Effector memory CD4-positive, alpha-beta T cell (primary cell): Measurements from ENCODE around the gene MAST3.

Experiments used
- DNase-seq, 3 donors: peaks; one replicate each; pipeline ENCODE4 v3.0.0-alpha.2; 2020
- H3K27ac ChIP-seq: 2 replicates; pipeline ENCODE4 v1.7.0; 2013; ENCODE audit warnings: mild to moderate bottlenecking, low read length, moderate library complexity; ENCODE audit not compliant: insufficient read depth, poor library complexity, severe bottlenecking
- H3K27me3 ChIP-seq: replicated peaks from 2 replicates; pipeline ENCODE4 v1.7.0; 2013; ENCODE audit warnings: mild to moderate bottlenecking, low read length; ENCODE audit not compliant: insufficient read depth, control insufficient read depth, poor library complexity, severe bottlenecking
- H3K36me3 ChIP-seq: 2 replicates; pipeline ENCODE4 v1.7.0; 2013; ENCODE audit warnings: mild to moderate bottlenecking, low read length, moderate library complexity; ENCODE audit not compliant: control insufficient read depth, insufficient read depth
- H3K4me1 ChIP-seq: 2 replicates; pipeline ENCODE4 v1.7.0; 2013; ENCODE audit warnings: low read length, mild to moderate bottlenecking; ENCODE audit not compliant: control insufficient read depth, insufficient read depth, poor library complexity, severe bottlenecking
- H3K4me3 ChIP-seq: 2 replicates; pipeline ENCODE4 v1.7.0; 2013; ENCODE audit warnings: low read length, low read depth, mild to moderate bottlenecking; ENCODE audit not compliant: insufficient read depth, poor library complexity, severe bottlenecking
- H3K9me3 ChIP-seq: 2 replicates; pipeline ENCODE4 v1.7.0; 2013; ENCODE audit warnings: mild to moderate bottlenecking, low read length, moderate library complexity; ENCODE audit not compliant: control insufficient read depth

Gene MAST3

DNA sequence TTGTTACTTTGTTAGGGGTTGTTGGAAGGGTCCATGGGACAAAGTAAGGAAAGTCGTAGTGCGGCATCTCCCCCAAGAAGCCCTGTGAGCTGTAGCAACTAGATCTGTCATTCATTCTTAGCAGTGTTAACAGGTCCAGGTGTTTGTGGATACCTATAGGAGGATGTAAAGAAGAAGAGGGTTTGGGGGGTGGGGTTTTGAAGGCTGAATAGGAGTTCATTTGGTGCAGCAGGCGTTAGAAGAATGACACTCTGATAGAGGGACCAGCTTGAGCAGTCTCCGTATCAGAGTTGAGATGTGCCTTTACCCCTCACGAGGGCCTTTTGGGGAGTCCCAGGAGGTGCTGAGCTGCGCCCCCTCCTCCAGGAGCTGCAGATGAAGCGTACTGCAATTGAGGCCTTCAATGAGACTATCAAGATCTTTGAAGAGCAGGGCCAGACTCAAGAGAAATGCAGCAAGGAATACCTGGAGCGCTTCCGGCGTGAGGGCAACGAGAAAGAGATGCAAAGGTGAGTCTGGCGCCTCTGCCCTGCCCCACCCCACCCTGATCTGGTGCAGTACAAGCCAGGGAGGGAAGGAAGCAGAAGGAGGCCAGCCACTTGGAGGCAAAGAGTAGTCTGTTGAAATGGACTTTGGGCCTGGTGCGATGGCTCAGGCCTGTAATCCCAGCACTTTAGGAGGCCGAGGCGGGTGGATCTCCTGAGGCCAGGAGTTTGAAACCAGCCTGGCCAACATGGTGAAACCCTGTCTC lies 68.4 kb downstream of the MAST3 start:
- H3K36me3 ChIP-seq, result peaks cover 11% of the 10 kb centered on the region

DNA sequence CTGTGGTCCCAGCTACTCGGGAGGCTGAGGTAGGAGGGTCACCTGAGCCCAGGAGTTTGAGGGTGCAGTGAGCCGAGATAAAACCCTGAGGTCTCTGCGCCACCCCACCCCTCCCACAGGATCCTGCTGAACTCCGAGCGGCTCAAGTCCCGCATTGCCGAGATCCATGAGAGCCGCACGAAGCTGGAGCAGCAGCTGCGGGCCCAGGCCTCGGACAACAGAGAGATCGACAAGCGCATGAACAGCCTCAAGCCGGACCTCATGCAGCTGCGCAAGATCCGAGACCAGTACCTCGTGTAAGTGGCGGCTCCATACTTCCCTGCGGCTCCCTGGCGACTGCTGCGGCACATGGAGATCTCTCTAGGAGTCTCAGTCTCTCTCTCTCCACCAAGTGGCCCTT lies 69.4 kb downstream of the MAST3 start:
- DNase-seq, result no peak
- no peaks in the 10 kb centered on the region for H3K9me3 ChIP-seq
- no peaks in the 10 kb centered on the region for H3K4me1 ChIP-seq
- no peak overlapping the region for H3K27ac ChIP-seq
- H3K27me3 ChIP-seq, result no peaks in the 10 kb centered on the region
- H3K4me3 ChIP-seq, result no peak overlapping the region
- H3K36me3 ChIP-seq, result peaks cover 11% of the 10 kb centered on the region

More for the DNA sequence above, 68.4 kb downstream of the MAST3 start:
- DNase-seq, result no peak
- H3K27ac ChIP-seq, result no peak overlapping the region
- no peaks in the 10 kb centered on the region for H3K27me3 ChIP-seq
- peaks cover under 1% of the 10 kb centered on the region for H3K4me1 ChIP-seq
- no peak overlapping the region for H3K4me3 ChIP-seq
- no peaks in the 10 kb centered on the region for H3K9me3 ChIP-seq

DNA sequence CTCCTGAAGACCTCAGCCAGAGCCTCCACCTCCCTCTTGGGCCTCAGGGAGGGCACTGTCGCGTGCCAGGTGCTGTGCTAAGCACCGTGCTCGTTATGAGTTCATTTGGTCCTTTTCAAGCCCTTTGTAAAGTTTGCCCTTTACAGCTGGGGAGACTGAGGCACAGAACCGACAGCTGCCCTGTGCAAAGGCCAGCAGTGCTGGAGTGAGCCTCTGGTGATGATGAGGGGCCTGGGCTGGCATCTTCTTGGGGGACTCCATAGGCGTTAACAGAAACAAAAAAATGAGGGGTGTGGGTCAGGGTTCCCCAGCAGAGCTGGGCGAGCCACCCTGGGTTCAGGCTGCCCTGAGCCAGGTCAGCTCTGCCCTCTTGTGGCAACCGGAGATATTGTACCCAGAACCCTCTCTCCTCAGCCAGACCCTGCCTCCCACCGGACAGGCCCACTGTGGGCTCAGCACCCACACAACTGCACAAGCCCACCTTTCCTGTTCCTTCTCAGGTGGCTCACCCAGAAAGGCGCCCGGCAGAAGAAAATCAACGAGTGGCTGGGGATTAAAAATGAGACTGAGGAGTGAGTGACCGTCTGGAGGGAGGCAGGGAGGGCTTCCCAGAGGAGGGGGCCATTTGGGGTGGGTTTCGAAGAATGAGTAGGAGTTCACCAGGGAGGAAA lies 70.5 kb downstream of the MAST3 start:
- DNase-seq, result peak in 2 of 3 donors; percentile 33
- H3K27me3 ChIP-seq, result no peaks in the 10 kb centered on the region
- H3K36me3 ChIP-seq, result peaks cover 7% of the 10 kb centered on the region
- no peak overlapping the region for H3K27ac ChIP-seq
- H3K4me3 ChIP-seq, result no peak overlapping the region
- H3K4me1 ChIP-seq, result no peaks in the 10 kb centered on the region
- no peaks in the 10 kb centered on the region for H3K9me3 ChIP-seq

DNA sequence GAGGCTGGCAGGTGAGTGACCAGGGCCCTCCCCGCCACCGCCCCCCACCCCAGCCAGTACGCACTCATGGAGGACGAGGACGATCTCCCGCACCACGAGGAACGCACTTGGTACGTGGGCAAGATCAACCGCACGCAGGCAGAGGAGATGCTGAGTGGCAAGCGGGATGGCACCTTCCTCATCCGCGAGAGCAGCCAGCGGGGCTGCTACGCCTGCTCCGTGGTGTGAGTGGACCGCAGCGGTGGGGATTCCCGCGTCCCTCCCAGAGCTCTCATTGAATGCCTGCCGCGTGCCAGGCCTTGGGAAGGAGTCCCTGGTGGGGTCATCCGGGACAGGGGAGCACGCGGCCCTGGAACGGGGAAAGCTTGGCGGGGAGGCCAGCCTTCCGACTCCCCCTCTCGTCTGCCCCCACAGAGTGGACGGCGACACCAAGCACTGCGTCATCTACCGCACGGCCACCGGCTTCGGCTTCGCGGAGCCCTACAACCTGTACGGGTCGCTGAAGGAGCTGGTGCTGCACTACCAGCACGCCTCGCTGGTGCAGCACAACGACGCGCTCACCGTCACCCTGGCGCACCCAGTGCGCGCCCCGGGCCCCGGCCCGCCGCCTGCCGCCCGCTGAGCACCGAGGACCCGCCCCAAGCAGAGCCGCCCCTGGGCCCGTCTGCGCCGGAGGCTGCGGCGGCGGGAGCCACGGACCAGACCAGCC lies 71.2 kb downstream of the MAST3 start:
- H3K27me3 ChIP-seq, result no peaks in the 10 kb centered on the region
- no peak for DNase-seq
- H3K27ac ChIP-seq, result no peak overlapping the region
- H3K4me3 ChIP-seq, result no peak overlapping the region
- H3K4me1 ChIP-seq, result peaks cover 4% of the 10 kb centered on the region
- no peaks in the 10 kb centered on the region for H3K9me3 ChIP-seq
- peaks cover 4% of the 10 kb centered on the region for H3K36me3 ChIP-seq

DNA sequence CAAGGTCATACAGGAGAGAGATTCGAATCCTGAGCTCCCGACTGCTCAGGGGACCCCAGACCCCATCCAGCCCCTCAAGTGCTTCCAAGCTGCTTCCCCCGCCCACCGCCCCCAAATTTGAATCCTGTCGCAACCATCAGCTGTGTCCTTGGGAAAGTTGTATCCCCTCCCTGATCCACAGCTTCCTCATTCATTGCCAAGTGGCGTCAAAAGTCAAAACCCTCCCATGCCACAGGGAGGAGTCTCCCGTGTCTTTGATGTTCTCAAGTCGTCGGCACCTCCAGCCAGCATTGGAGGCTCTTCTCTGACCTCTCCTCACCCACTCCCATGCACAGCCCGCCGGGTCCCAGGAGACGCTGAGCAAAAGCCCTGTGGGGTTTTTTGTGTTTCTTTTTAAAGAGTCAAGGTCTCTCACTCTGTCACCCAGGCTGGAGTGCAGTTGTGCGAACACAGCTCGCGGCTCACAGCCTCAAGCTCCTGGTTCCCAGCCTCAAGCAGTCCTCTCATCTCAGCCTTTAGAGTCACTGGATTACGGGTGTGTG lies 73.2 kb downstream of the MAST3 start:
- Histone ChIP-seq H3K27me3 (no peaks in the 10 kb centered on the region), H3K36me3 (peaks cover 3% of the 10 kb centered on the region), H3K27ac (no peak overlapping the region), H3K4me3 (no peak overlapping the region), H3K9me3 (no peaks in the 10 kb centered on the region), H3K4me1 (peaks cover 4% of the 10 kb centered on the region)
- no peak for DNase-seq

DNA sequence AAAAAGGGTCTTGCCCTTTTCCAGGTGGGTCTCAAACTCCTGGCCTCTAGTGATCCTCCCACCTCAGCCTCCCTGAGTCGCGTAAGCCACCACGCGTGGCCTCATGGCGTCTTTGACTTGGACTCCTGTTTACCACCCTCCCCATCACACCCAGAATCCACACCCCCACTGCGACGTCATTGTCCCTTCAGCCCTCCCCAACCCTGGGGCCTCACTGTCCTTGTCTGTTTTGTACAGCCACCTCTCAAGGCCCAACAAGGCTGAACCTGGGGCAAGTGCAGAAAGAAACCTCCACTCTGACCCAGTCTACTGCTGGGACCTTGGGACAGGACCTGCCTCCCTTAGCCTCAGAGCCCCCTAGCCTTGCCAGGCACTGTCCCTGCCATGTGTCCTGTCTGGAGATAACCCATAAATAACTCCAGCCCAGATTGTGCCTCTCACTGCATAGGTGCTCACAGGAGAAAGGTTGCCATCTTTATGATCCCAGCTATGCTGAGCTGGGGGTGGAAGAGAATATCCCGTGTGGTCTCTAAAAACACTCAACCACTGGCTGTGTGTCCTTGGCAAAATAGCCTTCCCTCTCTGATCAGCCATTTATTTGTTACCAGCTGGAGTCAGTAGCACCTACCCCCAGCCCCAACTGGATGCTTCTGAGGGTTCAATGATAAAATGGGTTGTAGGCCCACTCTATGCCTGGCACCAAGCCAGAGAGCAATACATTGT lies 74.2 kb downstream of the MAST3 start:
- H3K36me3 ChIP-seq, result no peaks in the 10 kb centered on the region
- H3K4me3 ChIP-seq, result no peak overlapping the region
- no peaks in the 10 kb centered on the region for H3K9me3 ChIP-seq
- DNase-seq, result no peak
- no peak overlapping the region for H3K27ac ChIP-seq
- H3K27me3 ChIP-seq, result no peaks in the 10 kb centered on the region
- H3K4me1 ChIP-seq, result peaks cover 4% of the 10 kb centered on the region

DNA sequence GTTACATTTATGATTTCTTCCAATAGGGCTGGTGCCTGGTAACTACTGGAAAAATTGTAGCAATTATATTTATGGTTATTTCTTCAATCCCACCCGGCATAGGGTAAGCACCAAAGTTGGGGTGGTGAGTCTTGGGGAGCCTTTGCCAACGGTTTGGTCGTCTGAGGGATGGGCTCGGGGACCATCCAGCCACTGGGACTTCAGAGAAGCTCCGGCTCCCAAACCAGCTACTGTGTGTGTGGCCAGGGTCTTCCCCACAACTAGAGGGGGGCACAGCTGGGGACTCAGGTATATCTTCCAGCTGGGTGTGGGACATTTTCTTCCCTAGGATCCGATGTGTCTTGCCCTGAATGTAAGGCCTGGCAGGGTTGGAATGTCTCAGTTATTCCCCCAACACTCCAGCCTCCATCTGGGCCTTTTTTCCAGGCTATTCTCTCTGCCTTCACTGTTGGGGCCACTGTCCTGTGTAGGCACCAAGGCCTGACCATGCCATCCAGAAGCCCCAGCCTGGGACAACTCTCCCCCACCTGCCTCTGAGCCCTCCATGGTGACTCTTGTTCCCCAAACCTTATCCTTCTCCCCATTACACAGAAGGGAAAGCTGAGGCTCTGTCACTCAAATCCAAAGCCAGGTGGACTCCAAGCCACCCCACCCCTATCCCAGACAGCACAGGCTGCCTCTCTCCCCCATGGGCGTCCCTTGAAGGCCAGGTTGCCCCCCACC lies 74.9 kb downstream of the MAST3 start:
- DNase-seq, result no peak
- Histone ChIP-seq H3K27me3 (no peaks in the 10 kb centered on the region), H3K4me1 (peaks cover 4% of the 10 kb centered on the region), H3K36me3 (no peaks in the 10 kb centered on the region), H3K4me3 (no peak overlapping the region), H3K9me3 (no peaks in the 10 kb centered on the region), H3K27ac (no peak overlapping the region)

DNA sequence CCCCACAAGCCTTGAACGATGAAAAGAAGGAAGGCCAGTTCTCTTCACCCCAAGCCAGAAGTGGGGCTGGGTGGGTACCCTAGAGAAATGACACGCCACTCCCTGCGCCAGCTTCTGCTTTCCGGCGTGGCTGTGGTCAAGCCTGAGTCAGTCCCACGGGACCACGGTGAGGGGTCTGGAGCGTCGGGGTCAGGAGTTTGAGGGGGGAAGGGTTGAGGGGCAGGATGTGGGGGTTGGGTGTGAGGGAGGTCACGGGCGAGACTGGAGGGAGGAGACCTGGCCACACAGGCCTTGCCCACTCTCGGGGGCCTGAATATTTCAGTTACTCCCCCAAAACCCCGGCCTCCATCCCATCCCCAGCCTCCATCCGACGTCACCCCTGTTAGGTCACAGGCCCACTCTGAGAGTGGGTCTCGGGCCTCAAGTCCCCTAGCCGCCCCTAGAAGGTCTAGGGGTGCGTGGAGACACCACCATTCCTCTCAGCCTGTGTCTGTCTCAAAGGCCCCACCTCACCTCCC lies 75.5 kb downstream of the MAST3 start:
- Histone ChIP-seq H3K27ac (peak overlapping the region; percentile 50), H3K27me3 (no peaks in the 10 kb centered on the region), H3K9me3 (no peaks in the 10 kb centered on the region), H3K4me1 (peaks cover 4% of the 10 kb centered on the region), H3K4me3 (peak overlapping the region; percentile 81), H3K36me3 (no peaks in the 10 kb centered on the region)
- DNase-seq, result no peak
